H1 (cell line): ENCODE data around the gene MYH7. TPM values are rescaled to one million over a fixed set of nuclear protein-coding genes. Genes with fewer than 3 reads are reported as not detected.

Experiments
- CTCF ChIA-PET: fragments of 300-600 bp; sonication (Branson Sonifier 250); formaldehyde crosslinking; loops from one replicate; lab custom pipeline; 2021; ENCODE audit not compliant: partially characterized antibody; lab: Charles Lee
- POLR2A ChIA-PET: fragments of 300-600 bp; sonication (Branson Sonifier 250); formaldehyde crosslinking; loops from one replicate; lab custom pipeline; 2021; ENCODE audit warnings: inconsistent platforms; ENCODE audit not compliant: partially characterized antibody; lab: Charles Lee
- DNase-seq, 2 experiments: peaks; one replicate each; pipeline versions ENCODE4 v3.0.0 to v3.0.0-alpha.2; 2010 to 2022; ENCODE audit warnings: low spot score in 2 of 2, low read depth in 1 of 2, mixed read lengths in 1 of 2
- FAIRE-seq: peaks from 2 replicates; lab custom pipeline; 2011; peaks lifted over from hg19 to GRCh38; lab: Jason Lieb, UNC
- H2AFZ ChIP-seq: 2 replicates; pipeline ENCODE4 v1.8.1; 2012; ENCODE audit warnings: low read length, inconsistent platforms
- H2AK5ac ChIP-seq: 2 replicates; pipeline ENCODE4 v1.6.1; 2013; ENCODE audit warnings: low read depth, low read length
- H2BK120ac ChIP-seq: replicated peaks from 2 replicates; pipeline ENCODE3; 2013; ENCODE audit warnings: low read depth, low read length, inconsistent platforms
- H2BK12ac ChIP-seq: 2 replicates; pipeline ENCODE4 v1.6.1; 2013; ENCODE audit warnings: low read depth, low read length
- H2BK15ac ChIP-seq: 2 replicates; pipeline ENCODE4 v1.6.1; 2013; ENCODE audit warnings: low read length
- H2BK20ac ChIP-seq: 2 replicates; pipeline ENCODE4 v1.6.1; 2013; ENCODE audit warnings: low read length
- H2BK5ac ChIP-seq: 2 replicates; pipeline ENCODE4 v1.6.1; 2013; ENCODE audit warnings: low read depth, low read length
- H3K14ac ChIP-seq: 2 replicates; pipeline ENCODE4 v1.6.1; 2013; ENCODE audit warnings: inconsistent platforms; ENCODE audit not compliant: insufficient read length
- H3K18ac ChIP-seq: 2 replicates; pipeline ENCODE4 v1.6.1; 2013; ENCODE audit warnings: low read length; ENCODE audit errors: extremely low read depth
- H3K23ac ChIP-seq: 2 replicates; pipeline ENCODE4 v1.6.1; 2013; ENCODE audit warnings: inconsistent platforms; ENCODE audit not compliant: insufficient read length
- H3K23me2 ChIP-seq: 2 replicates; pipeline ENCODE4 v1.6.1; 2013; ENCODE audit warnings: low read depth, low read length
- H3K27ac ChIP-seq: 2 replicates; pipeline ENCODE4 v1.6.1; 2011; ENCODE audit warnings: low read depth, low read length, inconsistent platforms
- H3K27me3 ChIP-seq, 4 experiments: replicated peaks in 1 of 4; 1 replicate in 1 of 4; 2 replicates in 3 of 4; pipeline versions ENCODE4 v1.6.1 to v1.8.1; 2011 to 2013; ENCODE audit warnings: low read length in 3 of 4, mild to moderate bottlenecking in 3 of 4, inconsistent platforms in 2 of 4, mixed read lengths in 2 of 4, moderate library complexity in 1 of 4; ENCODE audit not compliant: control insufficient read depth in 3 of 4, insufficient read depth in 3 of 4; ENCODE audit errors: extremely low read depth in 1 of 4
- H3K36me3 ChIP-seq, 4 experiments: 2 replicates each; pipeline versions ENCODE4 v1.6.1 to v1.8.1; 2011 to 2013; ENCODE audit warnings: mild to moderate bottlenecking in 4 of 4, low read length in 3 of 4, moderate library complexity in 2 of 4, control low read depth in 1 of 4, inconsistent platforms in 1 of 4; ENCODE audit not compliant: insufficient read depth in 4 of 4, control insufficient read depth in 2 of 4
- H3K4ac ChIP-seq: replicated peaks from 2 replicates; pipeline ENCODE3; 2013; ENCODE audit warnings: low read length, low read depth, mixed read lengths, inconsistent platforms; ENCODE audit not compliant: insufficient read length
- H3K4me1 ChIP-seq, 4 experiments: replicated peaks in 1 of 4; 1 replicate in 1 of 4; 2 replicates in 3 of 4; pipeline versions ENCODE4 v1.6.1 to v1.8.1; 2011 to 2013; ENCODE audit warnings: low read length in 3 of 4, inconsistent platforms in 2 of 4, mixed read lengths in 1 of 4; ENCODE audit not compliant: insufficient read depth in 4 of 4, control insufficient read depth in 3 of 4
- H3K4me2 ChIP-seq, 2 experiments: 2 replicates each; pipeline versions ENCODE4 v1.6.1 to v1.8.1; 2011 to 2013; ENCODE audit warnings: low read depth in 2 of 2, low read length in 2 of 2, control low read depth in 1 of 2, inconsistent platforms in 1 of 2, mild to moderate bottlenecking in 1 of 2; ENCODE audit not compliant: insufficient read depth in 1 of 2
- H3K4me3 ChIP-seq, 4 experiments: fragments of 200-600, 300-600 bp in 1 of 4; sonication (generic), shearing (Covaris generic), sonication (Bioruptor Twin) in 1 of 4; 2 replicates each; pipeline versions ENCODE4 v1.5.1 to v1.8.1; 2011 to 2016; ENCODE audit warnings: low read length in 4 of 4, low read depth in 3 of 4, control low read depth in 2 of 4, inconsistent platforms in 2 of 4, mild to moderate bottlenecking in 2 of 4, mixed read lengths in 1 of 4, moderate library complexity in 1 of 4; ENCODE audit not compliant: insufficient read depth in 2 of 4; ENCODE audit errors: extremely low read depth in 1 of 4
- H3K56ac ChIP-seq: replicated peaks from 2 replicates; pipeline ENCODE3; 2013; ENCODE audit warnings: low read depth, mild to moderate bottlenecking, mixed read lengths, low read length, inconsistent platforms; ENCODE audit not compliant: insufficient read length
- H3K79me1 ChIP-seq: 2 replicates; pipeline ENCODE4 v1.6.1; 2013; ENCODE audit warnings: low read depth, low read length, control low read depth
- H3K79me2 ChIP-seq, 2 experiments: 2 replicates each; pipeline versions ENCODE4 v1.6.1 to v1.8.1; 2012 to 2013; ENCODE audit warnings: low read length in 2 of 2, mild to moderate bottlenecking in 2 of 2, inconsistent platforms in 1 of 2; ENCODE audit not compliant: insufficient read depth in 2 of 2, control insufficient read depth in 1 of 2
- H3K9ac ChIP-seq, 4 experiments: replicated peaks in 1 of 4; 1 replicate in 1 of 4; 2 replicates in 3 of 4; pipeline versions ENCODE4 v1.6.1 to v1.8.1; 2011 to 2013; ENCODE audit warnings: low read depth in 3 of 4, low read length in 3 of 4, control low read depth in 2 of 4, mild to moderate bottlenecking in 2 of 4, moderate library complexity in 2 of 4, inconsistent platforms in 1 of 4; ENCODE audit errors: extremely low read depth in 1 of 4
- H3K9me3 ChIP-seq, 2 experiments: 2 replicates each; pipeline versions ENCODE4 v1.6.1 to v1.8.1; 2012 to 2013; ENCODE audit warnings: mild to moderate bottlenecking in 2 of 2, moderate library complexity in 2 of 2, control low read depth in 1 of 2, inconsistent platforms in 1 of 2, low read depth in 1 of 2, low read length in 1 of 2, mixed read lengths in 1 of 2; ENCODE audit not compliant: insufficient read depth in 2 of 2
- H4K20me1 ChIP-seq, 2 experiments: replicated peaks in 1 of 2; 2 replicates each; pipeline versions ENCODE3 to v1.8.1; 2011 to 2013; ENCODE audit warnings: inconsistent platforms in 2 of 2, low read length in 2 of 2, mild to moderate bottlenecking in 1 of 2; ENCODE audit not compliant: insufficient read depth in 2 of 2, control insufficient read depth in 1 of 2
- H4K5ac ChIP-seq: 2 replicates; pipeline ENCODE4 v1.6.1; 2013; ENCODE audit warnings: low read length, low read depth, mixed read lengths, inconsistent platforms; ENCODE audit not compliant: insufficient read length
- H4K8ac ChIP-seq: 2 replicates; pipeline ENCODE4 v1.8.0; 2013; ENCODE audit warnings: mild to moderate bottlenecking, moderate library complexity, low read length, inconsistent platforms; ENCODE audit not compliant: insufficient read depth; ENCODE audit errors: extremely low read depth
- H4K91ac ChIP-seq: replicated peaks from 2 replicates; pipeline ENCODE3; 2013; ENCODE audit warnings: low read length, mixed read lengths, inconsistent platforms; ENCODE audit not compliant: insufficient read length
- CTCF ChIP-seq, 3 experiments: IDR thresholded peaks; 1 replicate in 2 of 3; 2 replicates in 1 of 3; pipeline versions ENCODE4 v1.5.1 to v1.6.1; 2011; ENCODE audit warnings: low read length in 3 of 3, mild to moderate bottlenecking in 3 of 3, inconsistent platforms in 2 of 3, low read depth in 1 of 3, moderate library complexity in 1 of 3; ENCODE audit not compliant: insufficient read depth in 1 of 3; ENCODE audit errors: control extremely low read depth in 1 of 3
- EP300 ChIP-seq, 2 experiments: IDR thresholded peaks; 1 replicate in 1 of 2; 2 replicates in 1 of 2; pipeline ENCODE4 v1.6.1; 2011 to 2012; ENCODE audit warnings: low read depth in 2 of 2, low read length in 2 of 2, mild to moderate bottlenecking in 2 of 2, borderline replicate concordance in 1 of 2, inconsistent platforms in 1 of 2, moderate library complexity in 1 of 2
- RAD21 ChIP-seq, 2 experiments: IDR thresholded peaks in 1 of 2; conservative IDR thresholded peaks in 1 of 2; 2 replicates each; pipeline ENCODE4 v1.6.1; 2011; ENCODE audit warnings: low read depth in 2 of 2, low read length in 2 of 2, improper control_type of control experiment in 1 of 2, inconsistent platforms in 1 of 2, mild to moderate bottlenecking in 1 of 2, moderate library complexity in 1 of 2
- TAF1 ChIP-seq: IDR thresholded peaks from 2 replicates; pipeline ENCODE4 v1.6.1; 2011; ENCODE audit warnings: mild to moderate bottlenecking, low read depth, low read length
- WGBS, 2 experiments: shearing (Covaris generic) in 1 of 2; methylation state at CpG; one replicate each; pipeline versions ENCODE4 v1.1.6 to v1.1.7; 2013 to 2015; ENCODE audit warnings: low lambda C conversion rate in 2 of 2, mixed read lengths in 2 of 2, inconsistent platforms in 1 of 2, low coverage in 1 of 2, missing lambda C conversion rate in 1 of 2; ENCODE audit not compliant: insufficient replicate concordance in 2 of 2, insufficient coverage in 1 of 2, insufficient read length in 1 of 2; ENCODE audit errors: extremely low coverage in 1 of 2, missing lambda C conversion rate in 1 of 2; 5-methylcytosine and 5-hydroxymethylcytosine counted together
- polyA plus RNA-seq, 7 experiments: library from polyadenylated mRNA; depleted of rRNA in 3 of 7; stranded (reverse) in 5 of 7; unstranded in 2 of 7; fragments of >200 nt in 5 of 7; fragments of 200-250 nt in 2 of 7; gene quantifications; 1 replicate in 5 of 7; 2 replicates in 1 of 7; 4 replicates in 1 of 7; pipeline versions ENCODE4 v1.2.1 to v1.2.3, GENCODE V29; 2011 to 2013; ENCODE audit warnings: missing spikeins in 2 of 7, mixed read lengths in 2 of 7
- total RNA-seq: library from RNA; stranded (reverse); fragmentation: NEBNext Ultra II Directional; extraction: Animal tissue kit (Norgen Biotek cat#: 25700); gene quantifications from 2 replicates; pipeline ENCODE4 v1.2.1, GENCODE V29; 2021

MYH7 gene
- total and polyA plus RNA-seq, 2 of the 8 experiments (the other 6 are each of a cell fraction or from before 2014, with no cell fraction given): not detected

DNA sequence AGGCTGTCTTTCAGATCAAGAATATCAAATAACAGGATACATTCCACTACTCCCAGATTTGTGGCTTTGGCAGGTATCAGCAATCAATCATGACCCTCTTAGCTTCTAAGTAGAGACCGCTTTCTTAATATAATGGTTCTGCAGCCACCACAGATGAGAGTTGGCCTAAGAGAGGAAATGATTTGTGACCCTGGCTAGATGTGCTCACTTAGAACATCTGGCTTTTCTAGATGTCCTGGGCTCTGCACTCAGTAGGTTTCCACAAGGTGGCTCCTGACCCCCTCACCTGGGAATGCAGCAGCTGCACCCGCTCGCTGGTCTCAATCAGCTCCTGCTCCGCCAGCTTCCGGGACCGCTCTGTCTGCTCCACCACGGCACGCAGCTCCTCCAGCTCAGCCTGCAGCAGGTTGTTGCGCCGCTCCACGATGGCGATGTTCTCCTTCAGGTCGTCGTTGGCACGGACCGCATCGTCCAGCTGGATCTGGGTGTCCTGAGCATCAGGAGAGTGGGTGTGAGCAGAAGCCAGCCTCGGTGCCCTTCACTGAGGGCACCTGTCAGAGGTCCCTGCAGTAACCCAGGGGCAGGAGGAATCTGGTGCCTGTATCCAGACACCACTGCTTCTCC, 49.7 kb downstream of the MYH7 start:
- no peak overlapping the region for H3K4me3 ChIP-seq
- FAIRE-seq: no peak
- peaks cover 0 to 10% (median 0%) of the 10 kb centered on the region in 4 experiments; a peak in 1 of 7 replicates for H3K4me1 ChIP-seq
- H3K56ac ChIP-seq: no peak overlapping the region
- no peak overlapping the region for H3K14ac ChIP-seq
- H2BK12ac ChIP-seq: no peak overlapping the region
- no peak overlapping the region for H3K4me2 ChIP-seq
- H2BK120ac ChIP-seq: no peak overlapping the region
- DNase-seq: no peak
- H3K36me3 ChIP-seq: no peaks in the 10 kb centered on the region
- H2BK15ac ChIP-seq: no peak overlapping the region
- no peak overlapping the region for H2BK5ac ChIP-seq
- peak; percentile 22 to 33; a peak in 2 of 4 replicates for TF ChIP-seq RAD21 (IDR thresholded peaks at IDR 0.05 in 1 of 2, conservative IDR thresholded peaks at IDR 0.05 in 1 of 2; ENCODE audit: low read depth in 2 of 2, low read length in 2 of 2)
- 0 out of 4 replicates have a peak, but pooled peaks of 1 of the 3 experiments have one; percentile 5 for TF ChIP-seq CTCF (IDR thresholded peaks at IDR 0.05; ENCODE audit: control extremely low read depth in 1 of 3, insufficient read depth in 1 of 3, low read depth in 1 of 3, low read length in 3 of 3)
- no peak for TF ChIP-seq TAF1
- TF ChIP-seq EP300 (IDR thresholded peaks at IDR 0.05; ENCODE audit: borderline replicate concordance in 1 of 2, low read depth in 2 of 2, low read length in 2 of 2): no peak
- TF ChIP-seq, all 59 proteins: peak for 2
- Histone ChIP-seq H4K5ac (no peak overlapping the region), H3K23me2 (no peaks in the 10 kb centered on the region; the same call in 1 of the 2 replicates), H3K27ac (no peak overlapping the region), H3K4ac (no peak overlapping the region), H4K91ac (no peak overlapping the region), H3K9ac (no peak overlapping the region), H3K27me3 (no peaks in the 10 kb centered on the region; a peak in 1 of 7 replicates), H3K23ac (no peak overlapping the region), H3K79me2 (no peaks in the 10 kb centered on the region), H3K9me3 (no peaks in the 10 kb centered on the region), H2AFZ (no peak overlapping the region), H2AK5ac (no peak overlapping the region), H3K18ac (no peak overlapping the region), H4K20me1 (no peaks in the 10 kb centered on the region), H3K79me1 (no peaks in the 10 kb centered on the region), H4K8ac (no peak overlapping the region), H2BK20ac (no peak overlapping the region)
- CTCF ChIA-PET: interaction anchor here (0.8 to 15.0 kb wide), 13 partner anchors 9 to 408 kb away, joined by 3 to 333 read pairs (median 3); partner anchors contain the start of genes EFS and SLC22A17
- POLR2A ChIA-PET: interaction anchor here (1.5 kb wide), 1 partner anchor 10 kb away, joined by 3 read pairs; no protein-coding TSS in a partner anchor
- 94% methylated on average over 18 of the region's 18 CpGs; no CpG with 5 or more reads in 1 of the 2 experiments for WGBS, 2 experiments
